Activated CD4-positive, alpha-beta T cell treated with anti-CD3 and anti-CD28 coated beads, Interleukin-2, Interleukin-4, amounts not matched to agents 100 ng/mL and 50 ng/mL, durations not matched to agents 16 hours and 8 hours (primary cell): ENCODE measurements around the gene PCDHA10.
"Not testable (repeated sequence)": the region's sequence is repeated elsewhere in the genome, so short reads cannot be mapped to it uniquely, and the experiment has no call there.

Experiments
- DNase-seq: peaks from one replicate; pipeline ENCODE4 v3.0.0-alpha.2; 2020; ENCODE audit warnings: low spot score

PCDHA10 gene, protein sequence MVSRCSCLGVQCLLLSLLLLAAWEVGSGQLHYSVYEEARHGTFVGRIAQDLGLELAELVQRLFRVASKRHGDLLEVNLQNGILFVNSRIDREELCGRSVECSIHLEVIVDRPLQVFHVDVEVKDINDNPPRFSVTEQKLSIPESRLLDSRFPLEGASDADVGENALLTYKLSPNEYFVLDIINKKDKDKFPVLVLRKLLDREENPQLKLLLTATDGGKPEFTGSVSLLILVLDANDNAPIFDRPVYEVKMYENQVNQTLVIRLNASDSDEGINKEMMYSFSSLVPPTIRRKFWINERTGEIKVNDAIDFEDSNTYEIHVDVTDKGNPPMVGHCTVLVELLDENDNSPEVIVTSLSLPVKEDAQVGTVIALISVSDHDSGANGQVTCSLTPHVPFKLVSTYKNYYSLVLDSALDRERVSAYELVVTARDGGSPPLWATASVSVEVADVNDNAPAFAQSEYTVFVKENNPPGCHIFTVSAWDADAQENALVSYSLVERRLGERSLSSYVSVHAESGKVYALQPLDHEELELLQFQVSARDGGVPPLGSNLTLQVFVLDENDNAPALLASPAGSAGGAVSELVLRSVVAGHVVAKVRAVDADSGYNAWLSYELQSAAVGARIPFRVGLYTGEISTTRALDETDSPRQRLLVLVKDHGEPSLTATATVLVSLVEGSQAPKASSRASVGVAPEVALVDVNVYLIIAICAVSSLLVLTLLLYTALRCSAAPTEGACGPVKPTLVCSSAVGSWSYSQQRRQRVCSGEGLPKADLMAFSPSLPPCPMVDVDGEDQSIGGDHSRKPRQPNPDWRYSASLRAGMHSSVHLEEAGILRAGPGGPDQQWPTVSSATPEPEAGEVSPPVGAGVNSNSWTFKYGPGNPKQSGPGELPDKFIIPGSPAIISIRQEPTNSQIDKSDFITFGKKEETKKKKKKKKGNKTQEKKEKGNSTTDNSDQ

GRCh38 chr5:140855772-140856674, at the start of gene PCDHA10:
Gene PCDHA10 (plus strand): TSS chr5:140855897. CDS start chr5:140856049, 152 bp downstream.
- no peak for DNase-seq

DNA sequence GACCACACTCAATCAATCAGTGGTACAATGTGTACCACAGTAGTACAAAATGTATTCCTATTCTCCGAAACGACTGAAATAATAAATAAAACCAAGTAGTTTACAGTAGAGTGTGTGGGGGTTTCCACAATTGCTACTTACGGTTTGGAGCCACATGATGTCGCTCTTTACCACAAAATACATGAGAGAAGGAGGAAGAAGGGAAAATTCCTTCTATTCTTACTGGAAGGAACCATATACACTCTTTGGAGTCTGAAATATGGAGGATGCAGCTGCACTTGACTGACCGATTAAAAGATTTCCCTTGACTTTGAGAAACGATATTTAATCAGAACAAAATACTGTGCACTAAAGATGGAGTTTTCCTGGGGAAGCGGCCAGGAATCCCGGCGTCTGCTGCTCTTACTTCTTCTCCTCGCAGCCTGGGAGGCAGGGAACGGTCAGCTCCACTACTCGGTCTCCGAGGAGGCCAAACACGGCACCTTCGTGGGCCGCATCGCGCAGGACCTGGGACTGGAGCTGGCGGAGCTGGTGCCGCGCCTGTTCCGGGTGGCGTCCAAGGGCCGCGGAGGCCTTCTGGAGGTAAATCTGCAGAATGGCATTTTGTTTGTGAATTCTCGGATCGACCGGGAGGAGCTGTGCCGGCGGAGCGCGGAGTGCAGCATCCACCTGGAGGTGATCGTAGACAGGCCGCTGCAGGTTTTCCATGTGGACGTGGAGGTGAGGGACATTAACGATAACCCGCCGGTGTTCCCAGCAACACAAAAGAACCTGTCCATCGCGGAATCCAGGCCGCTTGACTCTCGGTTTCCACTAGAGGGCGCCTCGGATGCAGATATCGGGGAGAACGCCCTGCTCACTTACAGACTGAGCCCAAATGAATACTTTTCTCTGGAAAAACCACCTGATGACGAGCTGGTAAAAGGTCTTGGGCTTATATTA, 48.6 kb upstream of the PCDHA10 start, which contains the start of gene PCDHA4:
Gene PCDHA4, plus strand, starts transcription at position 235 of the 942 bp plus-strand sequence.
- peak; percentile 17 for DNase-seq

DNA sequence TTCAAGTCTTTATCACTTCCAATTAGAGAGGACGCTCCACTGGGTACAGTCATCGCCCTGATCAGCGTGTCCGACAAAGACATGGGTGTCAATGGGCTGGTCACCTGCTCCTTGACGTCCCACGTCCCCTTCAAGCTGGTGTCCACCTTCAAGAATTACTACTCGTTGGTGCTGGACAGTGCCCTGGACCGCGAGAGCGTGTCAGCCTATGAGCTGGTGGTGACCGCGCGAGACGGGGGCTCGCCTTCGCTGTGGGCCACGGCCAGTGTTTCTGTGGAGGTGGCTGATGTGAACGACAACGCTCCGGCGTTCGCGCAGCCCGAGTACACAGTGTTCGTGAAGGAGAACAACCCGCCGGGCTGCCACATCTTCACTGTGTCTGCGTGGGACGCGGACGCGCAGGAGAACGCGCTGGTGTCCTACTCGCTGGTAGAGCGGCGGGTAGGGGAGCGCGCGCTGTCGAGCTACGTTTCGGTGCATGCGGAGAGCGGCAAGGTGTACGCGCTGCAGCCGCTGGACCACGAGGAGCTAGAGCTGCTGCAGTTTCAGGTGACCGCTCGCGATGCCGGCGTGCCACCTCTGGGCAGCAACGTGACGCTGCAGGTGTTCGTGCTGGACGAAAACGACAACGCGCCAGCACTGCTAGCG, 47.3 kb upstream of the PCDHA10 start:
- DNase-seq = not testable (repeated sequence)

GRCh38 chr5:140808889-140809291, 46.8 kb upstream of the PCDHA10 start:
- DNase-seq = no peak

- peak; percentile 3 for DNase-seq
These were observed 34.1 kb upstream of the PCDHA10 start, which contains the start of gene PCDHA5 for GRCh38 chr5:140821375-140822280. Gene PCDHA5 (plus strand): TSS chr5:140821613.

DNA sequence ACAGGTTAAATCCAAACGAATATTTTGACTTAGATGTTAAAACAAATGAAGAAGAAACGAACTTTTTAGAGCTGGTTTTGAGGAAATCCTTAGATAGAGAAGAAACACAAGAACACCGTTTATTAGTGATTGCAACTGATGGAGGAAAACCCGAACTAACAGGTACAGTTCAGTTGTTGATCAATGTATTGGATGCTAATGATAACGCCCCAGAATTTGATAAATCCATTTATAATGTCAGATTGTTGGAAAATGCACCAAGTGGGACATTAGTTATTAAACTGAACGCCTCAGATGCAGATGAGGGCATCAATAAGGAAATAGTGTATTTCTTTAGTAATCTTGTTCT, 33.4 kb upstream of the PCDHA10 start:
- DNase-seq = no peak

GRCh38 chr5:140822969-140823368, 32.7 kb upstream of the PCDHA10 start:
- not testable (repeated sequence) for DNase-seq

DNA sequence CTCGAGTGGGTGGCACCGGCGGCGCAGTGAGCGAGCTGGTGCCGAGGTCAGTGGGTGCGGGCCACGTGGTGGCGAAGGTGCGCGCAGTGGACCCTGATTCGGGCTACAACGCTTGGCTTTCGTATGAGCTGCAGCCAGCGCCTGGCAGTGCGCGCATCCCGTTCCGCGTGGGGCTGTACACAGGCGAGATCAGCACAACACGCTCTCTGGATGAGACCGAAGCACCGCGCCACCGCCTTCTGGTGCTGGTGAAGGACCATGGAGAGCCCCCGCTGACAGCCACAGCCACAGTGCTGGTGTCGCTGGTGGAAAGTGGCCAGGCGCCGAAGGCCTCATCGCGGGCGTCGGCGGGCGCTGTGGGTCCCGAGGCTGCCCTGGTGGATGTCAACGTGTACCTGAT, 32.2 kb upstream of the PCDHA10 start:
- DNase-seq = no peak

DNA sequence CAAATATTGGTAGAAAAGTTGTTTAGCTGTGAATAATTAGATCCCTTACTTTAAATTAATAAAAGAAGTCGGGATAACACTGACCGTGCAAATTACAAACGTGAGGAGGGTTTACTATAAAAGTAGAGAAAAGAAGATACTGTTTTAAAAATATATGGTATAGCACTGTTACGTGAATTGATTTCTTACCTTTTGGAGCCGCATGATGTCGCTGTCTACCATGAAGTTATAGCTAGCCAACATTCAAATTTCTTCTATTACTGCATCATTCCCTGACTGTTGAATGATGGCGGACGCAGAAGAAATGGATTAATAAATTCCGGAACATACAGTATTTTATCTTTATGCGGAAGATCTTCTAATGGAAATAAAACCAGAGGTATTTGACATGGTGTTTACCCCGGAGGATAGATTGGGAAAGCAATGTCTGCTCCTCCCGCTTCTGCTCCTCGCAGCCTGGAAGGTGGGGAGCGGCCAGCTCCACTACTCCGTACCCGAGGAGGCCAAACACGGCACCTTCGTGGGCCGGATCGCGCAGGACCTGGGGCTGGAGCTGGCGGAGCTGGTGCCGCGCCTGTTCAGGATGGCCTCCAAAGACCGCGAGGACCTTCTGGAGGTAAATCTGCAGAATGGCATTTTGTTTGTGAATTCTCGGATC, 27.9 kb upstream of the PCDHA10 start, which contains the start of gene PCDHA6:
Gene PCDHA6, plus strand, starts transcription at position 257 of the 658 bp plus-strand sequence. Its CDS starts 132 bp downstream, at position 389.
- DNase-seq = no peak

- DNase-seq = no peak
These were observed 27.3 kb upstream of the PCDHA10 start for GRCh38 chr5:140828362-140828737.

DNA sequence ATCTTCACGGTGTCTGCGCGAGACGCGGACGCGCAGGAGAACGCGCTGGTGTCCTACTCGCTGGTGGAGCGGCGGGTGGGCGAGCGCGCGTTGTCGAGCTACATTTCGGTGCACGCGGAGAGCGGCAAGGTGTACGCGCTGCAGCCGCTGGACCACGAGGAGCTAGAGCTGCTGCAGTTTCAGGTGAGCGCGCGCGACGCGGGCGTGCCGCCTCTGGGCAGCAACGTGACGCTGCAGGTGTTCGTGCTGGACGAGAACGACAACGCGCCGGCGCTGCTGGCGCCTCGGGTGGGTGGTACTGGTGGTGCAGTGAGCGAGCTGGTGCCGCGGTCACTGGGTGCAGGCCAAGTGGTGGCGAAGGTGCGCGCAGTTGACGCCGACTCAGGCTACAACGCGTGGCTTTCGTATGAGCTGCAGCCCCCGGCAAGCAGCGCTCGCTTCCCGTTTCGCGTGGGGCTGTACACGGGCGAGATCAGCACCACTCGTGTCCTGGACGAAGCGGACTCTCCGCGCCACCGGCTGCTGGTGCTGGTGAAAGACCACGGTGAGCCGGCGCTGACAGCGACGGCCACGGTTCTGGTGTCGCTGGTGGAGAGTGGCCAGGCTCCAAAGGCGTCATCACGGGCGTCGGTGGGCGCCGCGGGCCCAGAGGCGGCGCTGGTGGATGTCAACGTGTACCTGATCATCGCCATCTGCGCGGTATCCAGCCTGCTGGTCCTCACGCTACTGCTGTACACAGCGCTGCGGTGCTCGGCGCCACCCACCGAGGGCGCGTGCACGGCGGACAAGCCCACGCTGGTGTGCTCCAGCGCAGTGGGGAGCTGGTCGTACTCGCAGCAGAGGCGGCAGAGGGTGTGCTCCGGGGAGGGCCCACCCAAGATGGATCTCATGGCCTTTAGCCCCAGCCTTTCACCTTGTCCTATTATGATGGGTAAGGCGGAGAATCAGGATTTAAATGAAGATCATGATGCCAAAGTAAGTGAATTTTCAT, 25.9 kb upstream of the PCDHA10 start:
- not testable (repeated sequence) for DNase-seq

GRCh38 chr5:140833993-140834392, 21.7 kb upstream of the PCDHA10 start, which contains the start of gene PCDHA7:
Gene PCDHA7 (plus strand): TSS chr5:140834269. CDS start chr5:140834384, 115 bp downstream.
- no peak for DNase-seq

DNA sequence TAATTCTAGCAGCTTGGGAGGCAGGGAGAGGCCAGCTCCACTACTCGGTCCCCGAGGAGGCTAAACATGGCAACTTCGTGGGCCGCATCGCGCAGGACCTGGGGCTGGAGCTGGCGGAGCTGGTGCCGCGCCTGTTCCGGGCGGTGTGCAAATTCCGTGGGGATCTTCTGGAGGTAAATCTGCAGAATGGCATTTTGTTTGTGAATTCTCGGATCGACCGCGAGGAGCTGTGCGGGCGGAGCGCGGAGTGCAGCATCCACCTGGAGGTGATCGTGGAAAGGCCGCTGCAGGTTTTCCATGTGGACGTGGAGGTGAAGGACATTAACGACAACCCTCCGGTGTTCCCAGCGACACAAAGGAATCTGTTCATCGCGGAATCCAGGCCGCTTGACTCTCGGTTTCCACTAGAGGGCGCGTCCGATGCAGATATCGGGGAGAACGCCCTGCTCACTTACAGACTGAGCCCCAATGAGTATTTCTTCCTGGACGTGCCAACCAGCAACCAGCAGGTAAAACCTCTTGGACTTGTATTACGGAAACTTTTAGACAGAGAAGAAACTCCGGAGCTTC, 21.2 kb upstream of the PCDHA10 start:
- not testable (repeated sequence) for DNase-seq

- DNase-seq = no peak
These were observed 19.8 kb upstream of the PCDHA10 start for GRCh38 chr5:140835622-140836510.
